ENCODE measurements around the gene NTRK2.

Gene NTRK2

GRCh38 chr9:84850830-84851392 lies 181.4 kb downstream of the NTRK2 start:
- no peaks in the 10 kb centered on the region for H3K9me3 Mint-ChIP-seq
- H3K27ac Mint-ChIP-seq, result no peak overlapping the region
- no peaks in the 10 kb centered on the region for H3K36me3 Mint-ChIP-seq
- H3K4me3 Mint-ChIP-seq, result no peak overlapping the region
- no peaks in the 10 kb centered on the region for H3K27me3 Mint-ChIP-seq
- no peaks in the 10 kb centered on the region for H3K4me1 Mint-ChIP-seq

- Mint-ChIP-seq H3K4me1 (no peaks in the 10 kb centered on the region), H3K27me3 (no peaks in the 10 kb centered on the region), H3K4me3 (no peak overlapping the region), H3K9me3 (no peaks in the 10 kb centered on the region), H3K36me3 (no peaks in the 10 kb centered on the region), H3K27ac (no peak overlapping the region)
These were observed 182.5 kb downstream of the NTRK2 start for GRCh38 chr9:84851935-84852585.

- Mint-ChIP-seq H3K36me3 (no peaks in the 10 kb centered on the region), H3K9me3 (no peaks in the 10 kb centered on the region), H3K4me1 (no peaks in the 10 kb centered on the region), H3K27ac (no peak overlapping the region), H3K4me3 (no peak overlapping the region), H3K27me3 (no peaks in the 10 kb centered on the region)
These were observed 183.2 kb downstream of the NTRK2 start for GRCh38 chr9:84852617-84853301.

GRCh38 chr9:84856181-84856632 lies 186.7 kb downstream of the NTRK2 start:
- H3K36me3 Mint-ChIP-seq, result no peaks in the 10 kb centered on the region
- H3K27me3 Mint-ChIP-seq, result peaks cover 1% of the 10 kb centered on the region
- H3K27ac Mint-ChIP-seq, result no peak overlapping the region
- H3K9me3 Mint-ChIP-seq, result no peaks in the 10 kb centered on the region
- H3K4me3 Mint-ChIP-seq, result no peak overlapping the region
- no peaks in the 10 kb centered on the region for H3K4me1 Mint-ChIP-seq

- Mint-ChIP-seq H3K36me3 (no peaks in the 10 kb centered on the region), H3K4me3 (no peak overlapping the region), H3K27me3 (peaks cover 1% of the 10 kb centered on the region), H3K9me3 (no peaks in the 10 kb centered on the region), H3K27ac (no peak overlapping the region), H3K4me1 (no peaks in the 10 kb centered on the region)
These were observed 187.7 kb downstream of the NTRK2 start for GRCh38 chr9:84857211-84857610.

- Mint-ChIP-seq H3K36me3 (no peaks in the 10 kb centered on the region), H3K27ac (no peak overlapping the region), H3K9me3 (no peaks in the 10 kb centered on the region), H3K4me1 (no peaks in the 10 kb centered on the region), H3K27me3 (peaks cover 1% of the 10 kb centered on the region), H3K4me3 (no peak overlapping the region)
These were observed 188.8 kb downstream of the NTRK2 start for GRCh38 chr9:84858364-84858763.

GRCh38 chr9:84860249-84861115 lies 191.0 kb downstream of the NTRK2 start:
- Mint-ChIP-seq H3K4me1 (no peaks in the 10 kb centered on the region), H3K27me3 (peaks cover 1% of the 10 kb centered on the region), H3K36me3 (no peaks in the 10 kb centered on the region), H3K27ac (no peak overlapping the region), H3K9me3 (no peaks in the 10 kb centered on the region), H3K4me3 (no peak overlapping the region)

- Mint-ChIP-seq H3K4me1 (no peaks in the 10 kb centered on the region), H3K9me3 (no peaks in the 10 kb centered on the region), H3K36me3 (no peaks in the 10 kb centered on the region), H3K4me3 (no peak overlapping the region), H3K27ac (no peak overlapping the region), H3K27me3 (peaks cover 1% of the 10 kb centered on the region)
These were observed 191.9 kb downstream of the NTRK2 start for GRCh38 chr9:84861455-84861854.

- Mint-ChIP-seq H3K27ac (no peak overlapping the region), H3K4me3 (no peak overlapping the region), H3K9me3 (no peaks in the 10 kb centered on the region), H3K27me3 (peaks cover 1% of the 10 kb centered on the region), H3K36me3 (no peaks in the 10 kb centered on the region), H3K4me1 (no peaks in the 10 kb centered on the region)
These were observed 192.8 kb downstream of the NTRK2 start for GRCh38 chr9:84862308-84862707.

GRCh38 chr9:84862810-84863287 lies 193.3 kb downstream of the NTRK2 start:
- Mint-ChIP-seq H3K27ac (no peak overlapping the region), H3K4me3 (no peak overlapping the region), H3K27me3 (peaks cover 1% of the 10 kb centered on the region), H3K36me3 (no peaks in the 10 kb centered on the region), H3K4me1 (no peaks in the 10 kb centered on the region), H3K9me3 (no peaks in the 10 kb centered on the region)

- H3K4me3 Mint-ChIP-seq, result no peak overlapping the region
- H3K4me1 Mint-ChIP-seq, result no peaks in the 10 kb centered on the region
- H3K27ac Mint-ChIP-seq, result no peak overlapping the region
- no peaks in the 10 kb centered on the region for H3K36me3 Mint-ChIP-seq
- no peaks in the 10 kb centered on the region for H3K9me3 Mint-ChIP-seq
- peaks cover 1% of the 10 kb centered on the region for H3K27me3 Mint-ChIP-seq
These were observed 193.8 kb downstream of the NTRK2 start for GRCh38 chr9:84863372-84863771.

GRCh38 chr9:84866396-84867175 lies 197.1 kb downstream of the NTRK2 start:
- no peaks in the 10 kb centered on the region for H3K27me3 Mint-ChIP-seq
- H3K4me3 Mint-ChIP-seq, result no peak overlapping the region
- no peak overlapping the region for H3K27ac Mint-ChIP-seq
- H3K9me3 Mint-ChIP-seq, result no peaks in the 10 kb centered on the region
- no peaks in the 10 kb centered on the region for H3K36me3 Mint-ChIP-seq
- no peaks in the 10 kb centered on the region for H3K4me1 Mint-ChIP-seq

GRCh38 chr9:84867186-84867585 lies 197.7 kb downstream of the NTRK2 start:
- Mint-ChIP-seq H3K27ac (no peak overlapping the region), H3K9me3 (no peaks in the 10 kb centered on the region), H3K4me3 (no peak overlapping the region), H3K36me3 (no peaks in the 10 kb centered on the region), H3K4me1 (no peaks in the 10 kb centered on the region), H3K27me3 (no peaks in the 10 kb centered on the region)

GRCh38 chr9:84869091-84869490 lies 199.6 kb downstream of the NTRK2 start:
- H3K36me3 Mint-ChIP-seq, result no peaks in the 10 kb centered on the region
- H3K9me3 Mint-ChIP-seq, result no peaks in the 10 kb centered on the region
- no peak overlapping the region for H3K4me3 Mint-ChIP-seq
- no peaks in the 10 kb centered on the region for H3K4me1 Mint-ChIP-seq
- no peaks in the 10 kb centered on the region for H3K27me3 Mint-ChIP-seq
- no peak overlapping the region for H3K27ac Mint-ChIP-seq

- Mint-ChIP-seq H3K4me3 (no peak overlapping the region), H3K9me3 (no peaks in the 10 kb centered on the region), H3K27ac (no peak overlapping the region), H3K27me3 (no peaks in the 10 kb centered on the region), H3K36me3 (no peaks in the 10 kb centered on the region), H3K4me1 (no peaks in the 10 kb centered on the region)
These were observed 202.5 kb downstream of the NTRK2 start for GRCh38 chr9:84871983-84872382.

Data from activated naive CD4-positive, alpha-beta T cell treated with anti-CD3 and anti-CD28 coated beads, Interleukin-2, amount 50 U/mL, for 24 hours (primary cell).